Brain microvascular endothelial cell (primary cell): ENCODE measurements around the gene KIF15.

Experiments used
- DNase-seq: peaks from one replicate; pipeline ENCODE4 v3.0.0-alpha.2; 2020
- H3K27ac ChIP-seq: fragments of 250-450 bp; sonication (Bioruptor Pico); 2 replicates; pipeline ENCODE4 v1.5.1; 2020; ENCODE audit warnings: mild to moderate bottlenecking, moderate library complexity
- H3K27me3 ChIP-seq: fragments of 250-450 bp; sonication (Bioruptor Pico); replicated peaks from 2 replicates; pipeline ENCODE4 v1.5.1; 2020; ENCODE audit warnings: mild to moderate bottlenecking
- H3K36me3 ChIP-seq: fragments of 250-450 bp; sonication (Bioruptor Pico); replicated peaks from 2 replicates; pipeline ENCODE4 v1.5.1; 2020; ENCODE audit warnings: mild to moderate bottlenecking
- H3K4me3 ChIP-seq: 2 replicates; pipeline ENCODE4 v1.5.1; 2011; ENCODE audit warnings: low read depth, mild to moderate bottlenecking, control low read depth, low read length, moderate library complexity
- CTCF ChIP-seq: IDR thresholded peaks from 2 replicates; pipeline ENCODE4 v1.5.1; 2011; ENCODE audit warnings: low read depth, mild to moderate bottlenecking, moderate library complexity, low read length, control low read depth, inconsistent platforms; ENCODE audit errors: missing control alignments
- in situ Hi-C: cut with HindIII; loops from 2 replicates; pipeline ENCODE4 v1.10.0; 2017; ENCODE audit warnings: low sequenced_read_pairs, low pct_ligation_motif_present

Gene KIF15

DNA sequence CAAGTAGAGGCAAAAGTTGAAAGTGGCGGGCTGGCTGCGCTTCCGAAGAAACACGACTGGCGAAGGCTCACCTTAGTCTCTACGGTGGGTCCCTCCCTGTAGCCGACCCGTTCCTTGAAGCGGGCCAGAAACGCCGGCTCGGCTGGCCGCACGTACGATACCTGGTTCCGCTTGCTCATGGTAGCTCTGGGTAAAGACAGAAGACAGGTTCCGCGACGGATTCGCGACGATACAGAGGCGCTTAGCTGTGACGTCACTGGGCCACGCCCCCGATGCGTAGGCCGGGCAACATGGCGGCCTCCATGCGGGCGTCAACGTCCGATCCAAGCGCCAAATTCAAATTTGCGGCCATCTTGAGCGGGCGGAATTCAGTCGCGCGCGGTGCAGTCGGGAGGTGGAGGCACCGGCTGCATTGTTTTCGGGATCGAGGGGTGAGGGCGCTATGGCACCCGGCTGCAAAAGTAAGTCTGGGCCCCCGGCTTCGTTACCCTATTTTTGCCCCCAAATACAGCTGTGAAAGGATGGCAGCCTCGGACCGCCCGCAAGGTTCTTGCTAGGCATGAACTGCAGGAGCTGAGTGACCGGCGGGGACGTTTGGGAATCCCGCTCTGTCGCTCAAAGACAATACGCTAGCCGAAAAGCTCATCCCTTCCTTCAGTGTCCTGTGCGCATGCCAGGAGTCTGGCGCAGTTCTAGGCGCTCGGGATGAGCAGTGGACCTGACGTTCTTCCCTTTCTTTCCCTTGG is at the start of gene KIF15, which contains the start of gene KIAA1143:
TSS of gene KIF15 (plus strand) at position 371 of the 746 bp plus-strand sequence. CDS start at position 443, 72 bp downstream.
TSS of gene KIAA1143 (minus strand) at position 196 of the 746 bp plus-strand sequence. CDS start at position 179, 17 bp downstream.
- Histone ChIP-seq H3K4me3 (peak within 1 kb of the TSS; percentile 91), H3K27me3 (no peaks in the 10 kb centered on the region), H3K27ac (peak within 1 kb of the TSS; percentile 85), H3K36me3 (peaks cover 2% of the 10 kb centered on the region)
- TF ChIP-seq CTCF: peak; percentile 8
- in situ Hi-C loops: no loop called here
- peak; percentile 92 for DNase-seq

DNA sequence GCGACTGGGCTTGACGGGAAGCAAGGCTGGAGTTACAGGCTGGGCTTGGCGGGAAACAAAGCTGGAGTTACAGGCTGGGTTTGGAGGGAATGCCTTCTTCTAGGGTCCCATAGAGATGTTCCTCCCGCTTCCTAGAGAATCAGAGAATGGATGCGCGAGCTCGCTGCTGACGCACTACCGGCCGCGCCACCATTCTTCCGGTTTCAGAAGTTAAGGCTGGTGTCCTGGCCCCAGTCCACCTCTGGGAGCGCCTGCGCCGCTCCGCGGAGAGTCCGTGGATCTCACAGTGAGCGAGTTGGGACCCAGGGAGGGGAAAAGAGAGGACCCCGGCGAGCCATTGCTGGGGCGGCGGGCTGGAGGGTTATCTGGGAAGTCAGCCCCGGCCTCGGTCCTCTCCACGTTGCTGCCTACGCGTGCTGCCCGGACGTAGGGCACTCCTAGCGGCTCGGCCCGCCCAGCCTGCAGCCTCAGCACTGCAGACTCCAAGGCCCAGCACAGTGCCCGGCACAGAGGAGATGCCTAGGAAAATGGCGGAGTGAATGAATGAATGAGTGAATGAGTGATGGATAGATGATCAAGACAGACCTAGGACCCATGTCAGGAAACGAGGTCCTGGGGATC is 49.0 kb upstream of the KIF15 start, which contains the start of gene ZNF502:
TSS of gene ZNF502 (plus strand) at position 206 of the 621 bp plus-strand sequence. CDS start 7,602 bp downstream, outside the sequence.
- H3K27ac ChIP-seq: peak within 1 kb of the TSS; percentile 52
- TF ChIP-seq CTCF: peak; percentile 65
- peak within 1 kb of the TSS; percentile 93 for H3K4me3 ChIP-seq
- no peaks in the 10 kb centered on the region for H3K27me3 ChIP-seq
- in situ Hi-C loops: no loop called here
- H3K36me3 ChIP-seq: peaks cover 2% of the 10 kb centered on the region
- DNase-seq: peak; percentile 86

- in situ Hi-C loops: no loop called here
- DNase-seq: no peak
- Histone ChIP-seq H3K27me3 (no peaks in the 10 kb centered on the region), H3K27ac (no peak overlapping the region), H3K4me3 (no peak overlapping the region), H3K36me3 (peaks cover 27% of the 10 kb centered on the region)
- no peak for TF ChIP-seq CTCF
Measured at GRCh38 chr3:44721231-44722102, 40.1 kb upstream of the KIF15 start.

- Histone ChIP-seq H3K36me3 (peaks cover 27% of the 10 kb centered on the region), H3K4me3 (no peak overlapping the region), H3K27me3 (no peaks in the 10 kb centered on the region), H3K27ac (no peak overlapping the region)
- TF ChIP-seq CTCF: no peak
- in situ Hi-C loops: no loop called here
- no peak for DNase-seq
Measured at GRCh38 chr3:44722103-44722401, 39.5 kb upstream of the KIF15 start.

- in situ Hi-C loops: no loop called here
- no peak for TF ChIP-seq CTCF
- DNase-seq: peak; percentile 89
- peaks cover 8% of the 10 kb centered on the region for H3K36me3 ChIP-seq
- peak within 1 kb of the TSS; percentile 11 for H3K27ac ChIP-seq
- H3K27me3 ChIP-seq: no peaks in the 10 kb centered on the region
- peak within 1 kb of the TSS; percentile 80 for H3K4me3 ChIP-seq
Measured at GRCh38 chr3:44729384-44729910, 32.1 kb upstream of the KIF15 start, which contains the start of gene ZNF501. ZNF501 (plus strand) TSS chr3:44729635; CDS start chr3:44734422, 4,787 bp downstream.
